OCI-LY1 (cell line): ENCODE results near the gene MRPL39.

Experiments
- H2AFZ ChIP-seq: fragments of 200-600 bp; sonication (generic), shearing (Covaris generic); 2 replicates; pipeline ENCODE4 v1.6.0; 2014; ENCODE audit warnings: antibody characterized with exemption, mild to moderate bottlenecking, low read length
- H3F3A ChIP-seq: fragments of 200-600 bp; sonication (generic), shearing (Covaris generic); 2 replicates; pipeline ENCODE4 v1.6.0; 2014; ENCODE audit warnings: mild to moderate bottlenecking, antibody characterized with exemption, low read length, moderate library complexity; ENCODE audit not compliant: insufficient read depth
- H3K27ac ChIP-seq: fragments of 200-600 bp; sonication (generic); 2 replicates; pipeline ENCODE4 v1.5.1; 2014; ENCODE audit warnings: low read length, mixed run types, mild to moderate bottlenecking, low read depth; ENCODE audit not compliant: poor library complexity, severe bottlenecking
- H3K27me3 ChIP-seq: fragments of 200-600 bp; sonication (generic); 2 replicates; pipeline ENCODE4 v1.6.0; 2014; ENCODE audit warnings: antibody characterized with exemption, mild to moderate bottlenecking, low read length, moderate library complexity; ENCODE audit not compliant: insufficient read depth
- H3K36me3 ChIP-seq: fragments of 200-600 bp; sonication (generic); 2 replicates; pipeline ENCODE4 v1.6.1; 2014; ENCODE audit warnings: mild to moderate bottlenecking, antibody characterized with exemption, low read length, moderate library complexity, mixed read lengths; ENCODE audit not compliant: insufficient read depth
- H3K4me1 ChIP-seq: fragments of 200-600 bp; sonication (generic); 2 replicates; pipeline ENCODE4 v1.5.1; 2014; ENCODE audit warnings: mild to moderate bottlenecking, low read length, moderate library complexity; ENCODE audit not compliant: insufficient read depth, severe bottlenecking
- H3K4me2 ChIP-seq: fragments of 200-600 bp; sonication (generic), shearing (Covaris generic); 2 replicates; pipeline ENCODE4 v1.6.1; 2014; ENCODE audit warnings: low read length
- H3K4me3 ChIP-seq: fragments of 200-600 bp; sonication (generic); 2 replicates; pipeline ENCODE4 v1.5.1; 2014; ENCODE audit warnings: low read length, low read depth, mild to moderate bottlenecking, mixed read lengths; ENCODE audit not compliant: poor library complexity, severe bottlenecking
- H3K79me2 ChIP-seq: fragments of 200-600 bp; shearing (Covaris generic); 2 replicates; pipeline ENCODE4 v1.6.1; 2016; ENCODE audit warnings: mixed run types, low read length, mixed read lengths; ENCODE audit not compliant: insufficient read depth
- H3K9ac ChIP-seq: fragments of 200-600 bp; sonication (generic), shearing (Covaris generic); 2 replicates; pipeline ENCODE4 v1.6.1; 2014; ENCODE audit warnings: mild to moderate bottlenecking, low read length, mixed read lengths
- H3K9me2 ChIP-seq: fragments of 200-600 bp; sonication (generic), shearing (Covaris generic); 2 replicates; pipeline ENCODE4 v1.6.1; 2014; ENCODE audit warnings: low read depth, mild to moderate bottlenecking, low read length, mixed read lengths
- H3K9me3 ChIP-seq: fragments of 200-600 bp; shearing (Covaris generic); 2 replicates; pipeline ENCODE4 v1.6.1; 2014; ENCODE audit warnings: low read length, mixed read lengths
- H4K20me1 ChIP-seq: fragments of 200-600 bp; sonication (generic), shearing (Covaris generic); 2 replicates; pipeline ENCODE4 v1.6.0; 2016; ENCODE audit warnings: mild to moderate bottlenecking, low read length; ENCODE audit not compliant: insufficient read depth
- EZH2 ChIP-seq: fragments of 200-600 bp; sonication (generic), shearing (Covaris generic); IDR thresholded peaks from 2 replicates; pipeline ENCODE4 v1.8.0; 2017; ENCODE audit warnings: borderline replicate concordance, mixed run types, mild to moderate bottlenecking, antibody characterized with exemption, low read length, moderate library complexity, mixed read lengths
- TF ChIP-seq, protein P1 (sequence below): fragments of 200-600 bp; sonication (generic), shearing (Covaris generic); IDR thresholded peaks from 2 replicates; pipeline ENCODE4 v1.5.1; 2017; ENCODE audit warnings: mild to moderate bottlenecking, antibody characterized with exemption, low read length, moderate library complexity, mixed read lengths

MRPL39 gene

DNA sequence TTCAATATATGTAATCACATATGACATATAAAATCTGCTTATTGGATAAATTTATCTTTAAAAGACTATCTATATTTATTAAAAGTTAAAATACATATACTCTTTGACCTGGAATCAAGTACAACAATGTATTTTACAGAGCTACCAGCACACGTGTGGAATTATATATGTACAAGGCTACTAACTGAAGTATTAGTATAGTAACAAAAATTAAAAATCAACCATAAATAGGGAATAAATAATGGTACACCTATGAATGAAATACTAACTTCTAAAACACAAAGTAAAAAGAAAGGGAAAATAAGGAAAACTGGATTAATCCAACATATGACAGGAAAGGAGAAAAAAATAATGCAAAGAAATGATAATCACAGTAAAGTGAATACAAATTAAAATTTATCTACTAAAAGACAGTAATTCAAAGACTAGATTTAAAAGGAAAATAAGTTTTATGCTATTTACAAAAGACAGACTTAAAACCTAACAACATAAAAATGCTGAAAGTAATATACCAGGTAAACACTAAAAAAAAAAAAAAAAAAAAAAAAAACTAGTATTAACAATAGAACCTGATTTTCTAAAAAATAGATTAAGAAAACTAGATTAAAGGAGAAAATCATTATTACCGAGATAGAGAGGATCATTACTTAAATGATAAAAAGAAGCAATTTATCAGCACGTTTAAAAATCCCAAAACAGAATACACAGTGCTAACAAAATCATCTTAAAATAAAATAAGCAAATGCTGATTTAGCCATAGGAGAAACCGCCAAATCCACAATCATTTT is 27.9 kb downstream of the MRPL39 start:
- Histone ChIP-seq H3K4me3 (no peak overlapping the region), H3K4me2 (no peak overlapping the region), H3F3A (no peaks in the 10 kb centered on the region), H3K9me2 (no peaks in the 10 kb centered on the region), H3K9ac (no peak overlapping the region), H3K4me1 (peaks cover 3% of the 10 kb centered on the region), H3K27me3 (no peaks in the 10 kb centered on the region), H3K36me3 (0 out of 2 replicates have a peak, but pooled peaks cover 3% of the 10 kb centered on the region), H3K79me2 (no peaks in the 10 kb centered on the region), H2AFZ (no peak overlapping the region), H4K20me1 (no peaks in the 10 kb centered on the region), H3K9me3 (no peaks in the 10 kb centered on the region), H3K27ac (no peak overlapping the region)
- no peak for TF ChIP-seq EZH2
- TF ChIP-seq, protein P1, sequence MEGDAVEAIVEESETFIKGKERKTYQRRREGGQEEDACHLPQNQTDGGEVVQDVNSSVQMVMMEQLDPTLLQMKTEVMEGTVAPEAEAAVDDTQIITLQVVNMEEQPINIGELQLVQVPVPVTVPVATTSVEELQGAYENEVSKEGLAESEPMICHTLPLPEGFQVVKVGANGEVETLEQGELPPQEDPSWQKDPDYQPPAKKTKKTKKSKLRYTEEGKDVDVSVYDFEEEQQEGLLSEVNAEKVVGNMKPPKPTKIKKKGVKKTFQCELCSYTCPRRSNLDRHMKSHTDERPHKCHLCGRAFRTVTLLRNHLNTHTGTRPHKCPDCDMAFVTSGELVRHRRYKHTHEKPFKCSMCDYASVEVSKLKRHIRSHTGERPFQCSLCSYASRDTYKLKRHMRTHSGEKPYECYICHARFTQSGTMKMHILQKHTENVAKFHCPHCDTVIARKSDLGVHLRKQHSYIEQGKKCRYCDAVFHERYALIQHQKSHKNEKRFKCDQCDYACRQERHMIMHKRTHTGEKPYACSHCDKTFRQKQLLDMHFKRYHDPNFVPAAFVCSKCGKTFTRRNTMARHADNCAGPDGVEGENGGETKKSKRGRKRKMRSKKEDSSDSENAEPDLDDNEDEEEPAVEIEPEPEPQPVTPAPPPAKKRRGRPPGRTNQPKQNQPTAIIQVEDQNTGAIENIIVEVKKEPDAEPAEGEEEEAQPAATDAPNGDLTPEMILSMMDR: no peak

DNA sequence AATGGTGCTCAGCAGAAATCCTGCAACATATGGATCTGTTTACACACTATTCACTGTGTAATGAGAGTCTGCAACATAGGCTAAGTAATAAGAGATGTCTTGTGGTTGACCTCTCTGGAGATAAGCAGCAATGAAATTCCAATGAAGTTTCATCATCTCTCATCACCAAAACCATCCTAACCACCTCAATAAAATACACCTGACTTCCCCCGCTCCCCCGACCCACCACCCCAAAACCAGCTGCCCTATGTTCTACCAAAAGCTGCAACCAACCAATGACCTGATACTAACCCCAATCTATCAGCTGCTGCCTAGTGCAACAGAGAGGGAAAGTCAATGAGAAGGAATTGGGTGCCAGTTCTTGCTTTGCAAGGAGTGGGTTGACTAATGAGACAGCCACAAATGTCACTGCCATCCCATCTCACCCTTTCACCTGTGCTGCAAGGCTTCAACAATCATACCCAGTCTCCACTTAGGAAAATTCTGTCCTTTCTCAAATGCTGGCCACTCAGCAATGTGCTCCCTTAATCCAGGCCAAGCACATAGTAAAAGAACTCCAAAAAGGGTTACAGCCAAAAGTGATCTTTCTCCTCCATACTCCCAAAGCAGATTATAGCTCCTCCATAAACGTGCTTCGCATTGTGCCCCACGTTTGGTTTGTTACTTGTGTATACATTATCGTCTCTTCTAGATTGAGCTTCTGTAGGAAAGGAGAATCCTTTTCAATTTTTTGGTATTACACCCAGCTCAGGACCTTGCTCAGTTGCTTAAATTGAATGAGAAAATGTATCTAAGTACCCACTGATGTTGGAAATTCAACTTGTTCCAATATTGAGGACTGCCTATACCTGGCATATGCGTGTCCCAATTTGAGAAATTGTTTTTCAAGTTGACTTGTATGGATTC is 29.0 kb downstream of the MRPL39 start:
- Histone ChIP-seq H3K27me3 (no peaks in the 10 kb centered on the region), H3K9ac (no peak overlapping the region), H3K36me3 (0 out of 2 replicates have a peak, but pooled peaks cover 3% of the 10 kb centered on the region), H3K4me2 (no peak overlapping the region), H2AFZ (no peak overlapping the region), H3K9me3 (no peaks in the 10 kb centered on the region), H4K20me1 (no peaks in the 10 kb centered on the region), H3K4me1 (peaks cover 14% of the 10 kb centered on the region), H3K9me2 (no peaks in the 10 kb centered on the region), H3K4me3 (no peak overlapping the region), H3K27ac (no peak overlapping the region), H3F3A (no peaks in the 10 kb centered on the region), H3K79me2 (no peaks in the 10 kb centered on the region)
- no peak for TF ChIP-seq EZH2
- TF ChIP-seq, protein P1: no peak

DNA sequence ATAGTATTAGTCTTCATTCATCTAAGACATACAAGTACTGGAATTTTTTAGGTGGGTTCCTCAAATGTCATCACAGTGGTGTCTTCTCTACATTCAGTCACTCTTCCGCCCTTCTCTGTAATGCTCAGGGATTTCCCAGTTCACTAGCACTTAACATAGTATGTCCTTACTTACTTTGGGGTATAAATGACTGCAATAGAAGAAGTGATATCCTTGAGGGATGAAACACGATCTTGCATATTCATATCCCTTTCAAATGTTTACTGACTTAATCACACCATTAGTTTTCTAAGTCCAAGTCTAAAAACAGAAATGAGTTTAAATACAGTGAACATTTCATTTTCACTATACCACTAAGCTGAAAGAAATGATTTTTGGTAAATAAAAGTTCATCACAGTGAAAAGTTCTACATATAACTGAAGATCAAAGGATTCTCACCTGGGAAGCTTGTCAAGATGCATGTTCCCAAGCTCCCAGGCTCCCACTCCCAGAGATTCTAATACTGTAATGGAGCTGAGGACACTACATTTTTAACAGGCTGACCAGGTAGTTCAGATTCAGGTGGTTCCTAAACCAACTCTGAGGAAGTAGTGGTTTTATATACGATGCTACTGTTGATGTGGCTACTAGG is 29.7 kb downstream of the MRPL39 start:
- Histone ChIP-seq H3K9ac (no peak overlapping the region), H3K9me3 (no peaks in the 10 kb centered on the region), H4K20me1 (no peaks in the 10 kb centered on the region), H3K27ac (no peak overlapping the region), H3K27me3 (no peaks in the 10 kb centered on the region), H3K4me2 (no peak overlapping the region), H2AFZ (no peak overlapping the region), H3K36me3 (0 out of 2 replicates have a peak, but pooled peaks cover 3% of the 10 kb centered on the region), H3K9me2 (no peaks in the 10 kb centered on the region), H3K4me1 (peaks cover 21% of the 10 kb centered on the region), H3K4me3 (no peak overlapping the region), H3K79me2 (no peaks in the 10 kb centered on the region), H3F3A (no peaks in the 10 kb centered on the region)
- TF ChIP-seq, protein P1: no peak
- TF ChIP-seq EZH2: no peak
